ENCODE measurements around the gene UBE3B. TPM values are rescaled to one million over a fixed set of nuclear protein-coding genes. Genes with fewer than 3 reads are reported as not detected.
A peak's percentile ranks its signal among the peaks of the same experiment; 100 is the strongest.

The UBE3B gene
- total and polyA plus RNA-seq, 9 donors = 19.4 to 28.0 (median 21.9) TPM

- Histone ChIP-seq H3K27me3 (ENCODE audit: control insufficient read depth, insufficient read depth, low read length) (no peaks in the 10 kb centered on the region), H3K9me3 (replicated peaks; ENCODE audit: control insufficient read depth, low read depth, low read length) (no peaks in the 10 kb centered on the region), H3K4me3 (ENCODE audit: low read length) (no peak overlapping the region), H3K4me1 (ENCODE audit: control insufficient read depth, insufficient read depth, low read length) (peaks cover 32% of the 10 kb centered on the region), H3K36me3 (ENCODE audit: control insufficient read depth, insufficient read depth, low read length) (peaks cover 70% of the 10 kb centered on the region), H3K27ac (ENCODE audit: low read length) (no peak overlapping the region)
- no peak for DNase-seq
- WGBS (ENCODE audit: insufficient coverage) = 72% methylated on average over 4 of the region's 5 CpGs
These were observed 46.1 kb downstream of the UBE3B start for GRCh38 chr12:109523504-109523903.

GRCh38 chr12:109524466-109525278, 47.2 kb downstream of the UBE3B start:
- WGBS (ENCODE audit: insufficient coverage) = 82% methylated on average over 22 of the region's 26 CpGs
- no peaks in the 10 kb centered on the region for H3K9me3 ChIP-seq (replicated peaks; ENCODE audit: control insufficient read depth, low read depth, low read length)
- H3K4me3 ChIP-seq (ENCODE audit: low read length) = no peak overlapping the region
- no peak overlapping the region for H3K27ac ChIP-seq (ENCODE audit: low read length)
- peaks cover 27% of the 10 kb centered on the region for H3K4me1 ChIP-seq (ENCODE audit: control insufficient read depth, insufficient read depth, low read length)
- H3K36me3 ChIP-seq (ENCODE audit: control insufficient read depth, insufficient read depth, low read length) = peaks cover 66% of the 10 kb centered on the region
- DNase-seq = no peak
- no peaks in the 10 kb centered on the region for H3K27me3 ChIP-seq (ENCODE audit: control insufficient read depth, insufficient read depth, low read length)

GRCh38 chr12:109525279-109525585, 47.8 kb downstream of the UBE3B start:
- Histone ChIP-seq H3K36me3 (ENCODE audit: control insufficient read depth, insufficient read depth, low read length) (peaks cover 66% of the 10 kb centered on the region), H3K4me3 (ENCODE audit: low read length) (no peak overlapping the region), H3K27me3 (ENCODE audit: control insufficient read depth, insufficient read depth, low read length) (no peaks in the 10 kb centered on the region), H3K4me1 (ENCODE audit: control insufficient read depth, insufficient read depth, low read length) (peaks cover 32% of the 10 kb centered on the region), H3K27ac (ENCODE audit: low read length) (no peak overlapping the region), H3K9me3 (replicated peaks; ENCODE audit: control insufficient read depth, low read depth, low read length) (no peaks in the 10 kb centered on the region)
- WGBS (ENCODE audit: insufficient coverage) = 70% methylated on average over 2 of the region's 3 CpGs
- DNase-seq = no peak

GRCh38 chr12:109527489-109528123, 50.2 kb downstream of the UBE3B start:
- Histone ChIP-seq H3K27ac (ENCODE audit: low read length) (no peak overlapping the region), H3K36me3 (ENCODE audit: control insufficient read depth, insufficient read depth, low read length) (peaks cover 66% of the 10 kb centered on the region), H3K27me3 (ENCODE audit: control insufficient read depth, insufficient read depth, low read length) (no peaks in the 10 kb centered on the region), H3K9me3 (replicated peaks; ENCODE audit: control insufficient read depth, low read depth, low read length) (no peaks in the 10 kb centered on the region), H3K4me1 (ENCODE audit: control insufficient read depth, insufficient read depth, low read length) (peaks cover 39% of the 10 kb centered on the region), H3K4me3 (ENCODE audit: low read length) (no peak overlapping the region)
- 79% methylated on average over 5 of the region's 8 CpGs for WGBS (ENCODE audit: insufficient coverage)
- DNase-seq = no peak

- no peaks in the 10 kb centered on the region for H3K9me3 ChIP-seq (replicated peaks; ENCODE audit: control insufficient read depth, low read depth, low read length)
- no peak for DNase-seq
- H3K4me3 ChIP-seq (ENCODE audit: low read length) = no peak overlapping the region
- H3K27ac ChIP-seq (ENCODE audit: low read length) = peak overlapping the region; percentile 51
- 71% methylated on average over 9 of the region's 19 CpGs for WGBS (ENCODE audit: insufficient coverage)
- peaks cover 74% of the 10 kb centered on the region for H3K36me3 ChIP-seq (ENCODE audit: control insufficient read depth, insufficient read depth, low read length)
- peaks cover 31% of the 10 kb centered on the region for H3K4me1 ChIP-seq (ENCODE audit: control insufficient read depth, insufficient read depth, low read length)
- H3K27me3 ChIP-seq (ENCODE audit: control insufficient read depth, insufficient read depth, low read length) = no peaks in the 10 kb centered on the region
These were observed 52.5 kb downstream of the UBE3B start for GRCh38 chr12:109529691-109530640.

- Histone ChIP-seq H3K4me1 (ENCODE audit: control insufficient read depth, insufficient read depth, low read length) (peaks cover 31% of the 10 kb centered on the region), H3K27ac (ENCODE audit: low read length) (no peak overlapping the region), H3K4me3 (ENCODE audit: low read length) (no peak overlapping the region), H3K9me3 (replicated peaks; ENCODE audit: control insufficient read depth, low read depth, low read length) (no peaks in the 10 kb centered on the region), H3K27me3 (ENCODE audit: control insufficient read depth, insufficient read depth, low read length) (no peaks in the 10 kb centered on the region), H3K36me3 (ENCODE audit: control insufficient read depth, insufficient read depth, low read length) (peaks cover 85% of the 10 kb centered on the region)
- DNase-seq = no peak
- WGBS (ENCODE audit: insufficient coverage) = no CpG with 5 or more reads among the region's 2 CpGs
These were observed 54.0 kb downstream of the UBE3B start for GRCh38 chr12:109531411-109531810.

GRCh38 chr12:109532721-109533486, 55.5 kb downstream of the UBE3B start:
- H3K36me3 ChIP-seq (ENCODE audit: control insufficient read depth, insufficient read depth, low read length) = peaks cover 73% of the 10 kb centered on the region
- no peaks in the 10 kb centered on the region for H3K9me3 ChIP-seq (replicated peaks; ENCODE audit: control insufficient read depth, low read depth, low read length)
- H3K27ac ChIP-seq (ENCODE audit: low read length) = no peak overlapping the region
- peaks cover 31% of the 10 kb centered on the region for H3K4me1 ChIP-seq (ENCODE audit: control insufficient read depth, insufficient read depth, low read length)
- no peaks in the 10 kb centered on the region for H3K27me3 ChIP-seq (ENCODE audit: control insufficient read depth, insufficient read depth, low read length)
- H3K4me3 ChIP-seq (ENCODE audit: low read length) = no peak overlapping the region
- 70% methylated on average over 19 of the region's 24 CpGs for WGBS (ENCODE audit: insufficient coverage)
- DNase-seq = no peak

GRCh38 chr12:109533487-109533740, 56.0 kb downstream of the UBE3B start:
- Histone ChIP-seq H3K27me3 (ENCODE audit: control insufficient read depth, insufficient read depth, low read length) (no peaks in the 10 kb centered on the region), H3K36me3 (ENCODE audit: control insufficient read depth, insufficient read depth, low read length) (peaks cover 70% of the 10 kb centered on the region), H3K9me3 (replicated peaks; ENCODE audit: control insufficient read depth, low read depth, low read length) (no peaks in the 10 kb centered on the region), H3K4me1 (ENCODE audit: control insufficient read depth, insufficient read depth, low read length) (peaks cover 31% of the 10 kb centered on the region), H3K4me3 (ENCODE audit: low read length) (no peak overlapping the region), H3K27ac (ENCODE audit: low read length) (no peak overlapping the region)
- DNase-seq = no peak
- 80% methylated on average over 8 of the region's 8 CpGs for WGBS (ENCODE audit: insufficient coverage)

GRCh38 chr12:109534456-109534855, 57.0 kb downstream of the UBE3B start:
- no peak overlapping the region for H3K4me3 ChIP-seq (ENCODE audit: low read length)
- H3K27ac ChIP-seq (ENCODE audit: low read length) = no peak overlapping the region
- H3K4me1 ChIP-seq (ENCODE audit: control insufficient read depth, insufficient read depth, low read length) = peaks cover 31% of the 10 kb centered on the region
- H3K27me3 ChIP-seq (ENCODE audit: control insufficient read depth, insufficient read depth, low read length) = no peaks in the 10 kb centered on the region
- WGBS (ENCODE audit: insufficient coverage) = 94% methylated on average over 15 of the region's 15 CpGs
- no peaks in the 10 kb centered on the region for H3K9me3 ChIP-seq (replicated peaks; ENCODE audit: control insufficient read depth, low read depth, low read length)
- DNase-seq = no peak
- peaks cover 66% of the 10 kb centered on the region for H3K36me3 ChIP-seq (ENCODE audit: control insufficient read depth, insufficient read depth, low read length)
